ENCODE measurements around the gene CLK2. TPM values are rescaled to one million over a fixed set of nuclear protein-coding genes. Genes with fewer than 3 reads are reported as not detected.

CLK2 gene
- total and polyA plus RNA-seq, 9 of the 15 experiments (the other 6 are each of a cell fraction or from before 2014, with no cell fraction given) = 13.5 to 81.4 (median 39.6) TPM

DNA sequence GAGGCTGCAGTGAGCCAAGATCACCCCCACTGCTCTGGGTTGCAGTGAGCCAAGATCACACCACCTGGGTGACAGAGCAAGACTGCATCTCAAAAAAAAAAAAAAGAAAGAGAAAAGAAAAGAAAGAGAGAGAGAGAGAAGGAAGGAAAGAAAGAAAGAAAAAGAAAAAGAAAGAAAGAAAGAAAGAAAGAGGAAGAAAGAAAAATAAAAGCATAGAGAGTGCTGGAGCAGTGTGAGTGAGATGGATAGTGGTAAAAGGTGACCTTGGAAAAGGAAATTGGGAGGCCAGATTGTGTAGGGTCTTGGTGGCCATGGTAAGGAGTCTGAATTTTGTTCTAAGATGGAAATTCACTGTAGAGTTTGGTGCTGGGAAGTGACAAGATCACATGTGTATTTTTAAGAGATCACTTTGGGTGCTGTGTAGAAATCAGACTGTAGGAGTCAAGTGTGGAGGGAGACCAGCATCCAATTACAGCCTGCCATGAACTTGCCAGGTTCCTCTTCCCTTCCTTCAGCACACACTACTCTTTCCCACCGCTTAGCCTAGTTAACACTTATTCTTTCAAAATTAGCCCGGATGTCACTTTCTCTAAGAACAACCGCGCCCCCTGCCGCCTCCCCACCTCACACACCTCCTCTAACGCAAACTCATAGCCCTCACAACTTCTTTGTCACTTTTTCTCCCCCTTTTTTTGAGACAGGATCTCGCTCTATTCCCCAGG lies 47.0 kb downstream of the CLK2 start (continued):
- TF ChIP-seq TCF3 (CRISPR knock-in tag; IDR thresholded peaks at IDR 0.05) (no peak), CAMTA2 (CRISPR knock-in tag; conservative IDR thresholded peaks at IDR 0.05) (no peak), POLR2AphosphoS5 (IDR thresholded peaks at IDR 0.05; ENCODE audit: control insufficient read depth, insufficient read depth, low read depth, low read length) (no peak), ZNF717 (CRISPR knock-in tag; IDR thresholded peaks at IDR 0.05) (no peak), POLR2B (IDR thresholded peaks at IDR 0.05; ENCODE audit: low read depth, partially characterized antibody) (no peak), NCOA4 (IDR thresholded peaks at IDR 0.05; ENCODE audit: partially characterized antibody) (no peak), FOSL1 (tag; conservative IDR thresholded peaks at IDR 0.05) (no peak), EGR1 (conservative IDR thresholded peaks at IDR 0.05) (no peak), TFE3 (CRISPR knock-in tag; IDR thresholded peaks at IDR 0.05) (no peak), E2F3 (CRISPR knock-in tag; IDR thresholded peaks at IDR 0.05) (no peak), GABPA (tag; conservative IDR thresholded peaks at IDR 0.05; ENCODE audit: low read depth) (no peak), MCM2 (IDR thresholded peaks at IDR 0.05; ENCODE audit: low read depth) (no peak), ZNF76 (CRISPR knock-in tag; IDR thresholded peaks at IDR 0.05; ENCODE audit: borderline replicate concordance) (no peak), SMAD4 (CRISPR knock-in tag; conservative IDR thresholded peaks at IDR 0.05) (no peak), NFIC (IDR thresholded peaks at IDR 0.05) (no peak), CBFB (CRISPR knock-in tag; IDR thresholded peaks at IDR 0.05) (no peak), FOXM1 (IDR thresholded peaks at IDR 0.05; ENCODE audit: low read depth) (no peak), FOXM1 (CRISPR knock-in tag; IDR thresholded peaks at IDR 0.05; ENCODE audit: low read depth) (no peak), JUNB (CRISPR knock-in tag; conservative IDR thresholded peaks at IDR 0.05) (no peak), ZNF79 (CRISPR knock-in tag; IDR thresholded peaks at IDR 0.05; ENCODE audit: low read depth) (no peak), KLF10 (CRISPR knock-in tag; IDR thresholded peaks at IDR 0.05) (no peak), SUPT5H (IDR thresholded peaks at IDR 0.05) (no peak; the same call in 1 of the 2 replicates), FOXJ3 (CRISPR knock-in tag; IDR thresholded peaks at IDR 0.05) (no peak), CTCF (IDR thresholded peaks at IDR 0.05 in 2 of 3, conservative IDR thresholded peaks at IDR 0.05 in 1 of 3; ENCODE audit: insufficient read depth in 2 of 3, low read depth in 1 of 3, low read length in 3 of 3) (peak; percentile 80 to 91 (median 85)), SMARCE1 (IDR thresholded peaks at IDR 0.05) (peak; percentile 14; the same call in 1 of the 2 replicates), KLF6 (CRISPR knock-in tag; IDR thresholded peaks at IDR 0.05; ENCODE audit: borderline replicate concordance) (no peak), ZNF589 (CRISPR knock-in tag; IDR thresholded peaks at IDR 0.05; ENCODE audit: low read depth) (peak; percentile 54; the same call in 1 of the 2 replicates)
- TF ChIP-seq, protein P1, sequence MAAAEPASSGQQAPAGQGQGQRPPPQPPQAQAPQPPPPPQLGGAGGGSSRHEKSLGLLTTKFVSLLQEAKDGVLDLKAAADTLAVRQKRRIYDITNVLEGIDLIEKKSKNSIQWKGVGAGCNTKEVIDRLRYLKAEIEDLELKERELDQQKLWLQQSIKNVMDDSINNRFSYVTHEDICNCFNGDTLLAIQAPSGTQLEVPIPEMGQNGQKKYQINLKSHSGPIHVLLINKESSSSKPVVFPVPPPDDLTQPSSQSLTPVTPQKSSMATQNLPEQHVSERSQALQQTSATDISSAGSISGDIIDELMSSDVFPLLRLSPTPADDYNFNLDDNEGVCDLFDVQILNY (CRISPR knock-in tag; IDR thresholded peaks at IDR 0.05) = no peak
